SJSA1 (cell line): Measurements from ENCODE around the gene BGLAP. TPM values are rescaled to one million over a fixed set of nuclear protein-coding genes. Genes with fewer than 3 reads are reported as not detected.
A peak's percentile ranks its signal among the peaks of the same experiment; 100 is the strongest.
"Not testable (repeated sequence)": the region's sequence is repeated elsewhere in the genome, so short reads cannot be mapped to it uniquely, and the experiment has no call there.

Experiments
- DNase-seq, 2 experiments: peaks; one replicate each; pipeline ENCODE4 v3.0.0-alpha.2; 2015 to 2020; ENCODE audit warnings: low spot score in 2 of 2, low read depth in 1 of 2
- H3K27ac ChIP-seq: fragments of 250-450 bp; sonication (Bioruptor Pico); 2 replicates; pipeline ENCODE4 v1.5.1; 2020; ENCODE audit warnings: mild to moderate bottlenecking, moderate library complexity
- H3K27me3 ChIP-seq: fragments of 250-450 bp; sonication (Bioruptor Pico); replicated peaks from 2 replicates; pipeline ENCODE4 v1.5.1; 2020; ENCODE audit warnings: mild to moderate bottlenecking, moderate library complexity
- H3K36me3 ChIP-seq: fragments of 250-450 bp; sonication (Bioruptor Pico); 2 replicates; pipeline ENCODE4 v1.5.1; 2020; ENCODE audit warnings: mild to moderate bottlenecking
- H3K4me1 ChIP-seq: fragments of 250-450 bp; sonication (Bioruptor Pico); replicated peaks from 2 replicates; pipeline ENCODE4 v1.6.1; 2021; ENCODE audit warnings: mild to moderate bottlenecking
- H3K4me3 ChIP-seq: fragments of 250-450 bp; sonication (Bioruptor Pico); 2 replicates; pipeline ENCODE4 v1.5.1; 2020; ENCODE audit warnings: mild to moderate bottlenecking
- H3K9me3 ChIP-seq: fragments of 250-450 bp; sonication (Bioruptor Pico); replicated peaks from 2 replicates; pipeline ENCODE4 v1.5.1; 2020; ENCODE audit warnings: mild to moderate bottlenecking
- total RNA-seq: library from RNA; depleted of rRNA; stranded (reverse); fragments of >200 nt; shearing (Covaris generic); gene quantifications from 2 replicates; pipeline ENCODE4 v1.2.3, GENCODE V29; 2014

The BGLAP gene
- total RNA-seq, 1 experiment from 2014 or later: not detected

DNA sequence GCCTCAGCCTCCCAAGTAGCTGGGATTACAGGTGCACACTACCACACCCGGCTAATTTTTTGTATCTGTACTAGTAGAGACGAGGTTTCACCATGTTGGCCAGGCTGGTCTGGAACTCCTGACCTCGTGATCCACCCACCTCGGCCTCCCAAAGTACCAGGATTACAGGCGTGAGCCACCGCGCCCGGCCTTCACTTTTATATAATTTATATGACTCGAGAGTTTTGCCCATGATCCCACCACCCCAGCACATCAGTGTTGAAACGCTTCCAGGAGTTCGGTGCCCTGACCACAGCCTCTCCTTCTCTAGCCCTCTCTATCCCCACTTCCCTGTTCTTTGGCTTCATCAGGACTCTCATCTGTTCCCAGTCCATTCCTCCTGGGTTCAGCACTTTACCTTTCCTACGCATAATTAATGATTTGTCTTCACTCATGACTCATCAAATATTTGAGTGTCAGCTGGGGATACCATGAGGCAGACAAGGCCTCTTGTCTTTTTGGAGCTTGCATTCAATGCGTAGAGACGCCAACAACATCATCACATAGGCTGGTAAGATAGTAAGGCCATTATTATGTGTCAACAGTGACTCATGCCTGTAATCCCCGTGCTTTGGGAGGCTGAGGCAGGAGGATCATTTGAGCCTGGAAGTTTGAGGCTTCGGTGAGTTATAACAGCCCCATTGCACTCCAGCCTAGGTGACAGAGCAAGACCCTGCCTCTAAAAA, 27.8 kb upstream of the BGLAP start:
- no peak for DNase-seq
- peak overlapping the region; percentile 76 for H3K4me3 ChIP-seq
- H3K4me1 ChIP-seq: peaks cover 15% of the 10 kb centered on the region
- H3K9me3 ChIP-seq: no peaks in the 10 kb centered on the region
- H3K27me3 ChIP-seq: no peaks in the 10 kb centered on the region
- H3K36me3 ChIP-seq: peaks cover 47% of the 10 kb centered on the region
- H3K27ac ChIP-seq: peak overlapping the region; percentile 95; the same call in 1 of the 2 replicates

DNA sequence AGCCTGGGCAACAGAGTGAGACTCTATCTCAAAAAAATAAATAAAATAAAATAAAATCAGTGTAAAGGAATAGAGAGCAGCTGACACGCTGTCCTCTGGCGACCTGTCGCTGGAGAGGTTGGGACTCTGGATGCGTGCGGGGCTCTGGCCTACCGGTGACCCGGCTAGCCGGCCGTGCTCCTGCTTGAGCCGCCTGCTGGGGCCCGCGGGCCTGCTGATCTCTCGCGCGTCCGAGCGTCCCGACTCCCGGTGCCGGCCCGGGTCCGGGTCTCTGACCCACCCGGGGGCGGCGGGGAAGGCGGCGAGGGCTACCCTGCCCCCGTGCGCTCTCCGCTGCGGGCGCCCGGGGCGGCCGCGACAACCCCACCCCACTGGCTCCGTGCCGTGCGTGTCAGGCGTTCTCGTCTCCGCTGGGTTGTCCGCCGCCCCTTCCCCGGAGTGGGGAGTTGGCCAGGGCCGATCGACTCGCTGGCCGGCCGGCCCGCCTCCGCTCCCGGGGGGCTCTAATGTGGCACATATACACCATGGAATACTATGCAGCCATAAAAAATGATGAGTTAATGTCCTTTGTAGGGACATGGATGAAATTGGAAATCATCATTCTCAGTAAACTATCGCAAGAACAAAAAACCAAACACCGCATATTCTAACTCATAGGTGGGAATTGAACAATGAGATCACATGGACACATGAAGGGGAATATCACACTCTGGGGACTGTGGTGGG, 25.5 kb upstream of the BGLAP start:
- H3K9me3 ChIP-seq, DNase-seq, H3K4me3 ChIP-seq, H3K27me3 ChIP-seq, H3K27ac ChIP-seq: not testable (repeated sequence)
- peaks cover 40% of the 10 kb centered on the region for H3K36me3 ChIP-seq
- peaks cover 15% of the 10 kb centered on the region for H3K4me1 ChIP-seq

DNA sequence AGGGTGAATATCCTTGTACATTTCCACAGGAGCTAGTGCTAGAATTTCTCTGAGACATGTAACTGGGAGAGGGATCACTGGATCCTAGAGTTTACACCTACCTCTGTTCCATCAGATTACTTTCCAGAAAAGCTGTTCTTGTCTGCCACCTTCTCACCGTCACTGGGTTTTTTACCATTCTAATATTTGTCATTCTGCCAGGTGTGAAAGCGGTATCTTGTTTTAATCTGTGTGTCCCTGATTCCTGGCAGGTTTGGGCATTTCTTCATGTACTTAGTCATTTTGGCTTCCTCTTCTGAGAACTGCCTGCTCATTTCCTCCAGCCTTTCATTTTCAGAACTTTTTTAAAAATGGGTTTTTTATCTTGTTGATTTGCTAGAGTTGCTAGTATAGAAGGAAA, 24.1 kb upstream of the BGLAP start:
- Histone ChIP-seq H3K4me3 (no peak overlapping the region), H3K27me3 (no peaks in the 10 kb centered on the region), H3K9me3 (no peaks in the 10 kb centered on the region), H3K36me3 (peaks cover 39% of the 10 kb centered on the region), H3K4me1 (peaks cover 20% of the 10 kb centered on the region), H3K27ac (no peak overlapping the region)
- no peak for DNase-seq

DNA sequence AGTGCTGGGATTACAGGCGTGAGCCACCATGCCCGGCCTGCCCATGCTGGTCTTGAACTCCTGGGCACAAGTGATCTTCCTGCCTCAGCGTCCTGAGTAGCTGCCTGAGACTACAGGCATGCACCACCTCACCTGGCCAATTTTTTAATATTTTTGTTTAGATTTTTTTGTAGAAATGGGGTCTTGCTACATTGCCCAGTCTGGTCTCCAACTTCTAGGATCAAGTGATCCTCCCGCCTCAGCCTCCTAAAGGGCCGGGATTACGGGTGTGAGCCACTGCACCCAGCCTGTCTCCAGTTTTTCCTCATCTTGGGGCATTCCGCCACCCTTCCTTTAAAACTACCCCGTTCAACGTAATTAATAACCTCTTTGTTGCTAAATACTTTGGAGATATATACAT, 21.8 kb upstream of the BGLAP start:
- no peak for DNase-seq
- no peaks in the 10 kb centered on the region for H3K9me3 ChIP-seq
- peaks cover 16% of the 10 kb centered on the region for H3K4me1 ChIP-seq
- no peak overlapping the region for H3K4me3 ChIP-seq
- no peaks in the 10 kb centered on the region for H3K27me3 ChIP-seq
- no peak overlapping the region for H3K27ac ChIP-seq
- H3K36me3 ChIP-seq: peaks cover 31% of the 10 kb centered on the region

DNA sequence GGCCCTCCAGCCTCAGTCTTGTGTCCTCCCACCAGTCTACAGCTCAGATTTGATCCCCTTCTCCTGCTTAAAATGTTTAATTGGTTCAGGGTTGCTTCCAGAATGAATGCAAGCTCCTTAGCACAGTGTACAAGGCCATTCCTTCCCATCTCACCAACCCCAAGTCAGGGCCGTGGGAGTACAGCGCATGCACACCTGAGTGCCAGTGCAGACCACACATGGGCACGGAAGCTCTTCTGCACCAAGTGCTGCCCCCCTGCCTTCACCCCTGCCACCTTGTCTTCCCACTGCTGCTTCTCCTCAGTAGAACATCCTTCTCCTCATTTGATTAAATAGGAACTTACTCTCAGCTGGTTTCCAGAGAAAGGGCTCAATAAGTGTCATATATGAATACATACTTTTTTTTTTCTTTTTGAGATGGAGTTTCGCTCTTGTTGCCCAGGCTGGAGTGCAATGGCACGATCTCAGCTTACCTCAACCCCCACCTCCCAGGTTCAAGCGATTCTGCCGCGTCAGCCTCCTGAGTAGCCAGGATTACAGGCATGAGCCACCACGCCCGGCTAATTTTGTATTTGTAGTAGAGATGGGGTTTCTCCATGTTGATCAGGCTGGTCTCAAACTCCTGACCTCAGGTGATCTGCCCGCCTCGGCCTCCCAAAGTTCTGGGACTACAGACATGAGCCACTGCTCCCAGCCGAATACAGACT, 19.8 kb upstream of the BGLAP start:
- peaks cover 34% of the 10 kb centered on the region for H3K36me3 ChIP-seq

DNA sequence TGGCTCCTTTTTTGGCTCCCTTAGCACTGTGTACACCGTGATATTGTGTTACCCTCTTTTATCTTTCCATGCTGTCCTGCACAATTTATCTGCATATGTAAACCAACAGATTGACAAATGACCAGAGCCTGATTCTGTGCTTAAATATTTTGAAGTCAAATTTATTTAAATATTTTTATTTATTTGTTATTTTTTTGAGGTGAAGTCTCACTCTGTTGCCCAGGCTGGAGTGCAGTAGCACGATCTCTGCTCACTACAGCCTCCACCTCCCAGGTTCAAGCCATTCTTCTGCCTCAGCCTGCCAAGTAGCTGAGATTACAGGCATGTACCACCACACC, 16.3 kb upstream of the BGLAP start:
- H3K27ac ChIP-seq: no peak overlapping the region
- no peaks in the 10 kb centered on the region for H3K27me3 ChIP-seq
- H3K36me3 ChIP-seq: peaks cover 34% of the 10 kb centered on the region
- no peak overlapping the region for H3K4me3 ChIP-seq
- DNase-seq: no peak
- peaks cover 16% of the 10 kb centered on the region for H3K4me1 ChIP-seq
- no peaks in the 10 kb centered on the region for H3K9me3 ChIP-seq

More for the DNA sequence above, 19.8 kb upstream of the BGLAP start:
- DNase-seq: no peak
- no peaks in the 10 kb centered on the region for H3K27me3 ChIP-seq
- H3K9me3 ChIP-seq: no peaks in the 10 kb centered on the region
- peak overlapping the region; percentile 38; the same call in 1 of the 2 replicates for H3K27ac ChIP-seq
- H3K4me1 ChIP-seq: peaks cover 16% of the 10 kb centered on the region
- no peak overlapping the region for H3K4me3 ChIP-seq

DNA sequence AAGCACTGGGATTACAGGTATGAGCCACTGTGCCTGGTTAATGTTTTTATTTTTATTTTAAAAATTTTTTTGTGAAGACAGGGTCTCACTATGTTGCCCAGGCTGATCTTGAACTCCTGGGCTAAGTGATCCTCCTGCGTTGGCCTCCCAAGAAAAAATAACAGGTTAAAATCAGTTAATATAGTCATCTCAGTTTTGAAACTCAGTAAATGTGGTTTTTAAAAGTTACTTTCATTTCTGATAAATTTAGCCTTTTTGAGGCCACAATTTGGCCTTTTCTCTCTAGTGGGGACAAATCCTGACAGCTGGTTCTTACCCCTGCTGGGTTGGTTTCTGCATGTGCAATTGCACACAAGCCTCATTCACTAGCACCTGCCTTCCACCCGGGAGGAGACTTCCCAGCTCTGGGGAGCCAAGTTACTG, 15.9 kb upstream of the BGLAP start:
- H3K27me3 ChIP-seq: no peaks in the 10 kb centered on the region
- no peaks in the 10 kb centered on the region for H3K9me3 ChIP-seq
- no peak overlapping the region for H3K27ac ChIP-seq
- H3K4me1 ChIP-seq: peaks cover 16% of the 10 kb centered on the region
- no peak for DNase-seq
- H3K4me3 ChIP-seq: no peak overlapping the region
- H3K36me3 ChIP-seq: peaks cover 33% of the 10 kb centered on the region

DNA sequence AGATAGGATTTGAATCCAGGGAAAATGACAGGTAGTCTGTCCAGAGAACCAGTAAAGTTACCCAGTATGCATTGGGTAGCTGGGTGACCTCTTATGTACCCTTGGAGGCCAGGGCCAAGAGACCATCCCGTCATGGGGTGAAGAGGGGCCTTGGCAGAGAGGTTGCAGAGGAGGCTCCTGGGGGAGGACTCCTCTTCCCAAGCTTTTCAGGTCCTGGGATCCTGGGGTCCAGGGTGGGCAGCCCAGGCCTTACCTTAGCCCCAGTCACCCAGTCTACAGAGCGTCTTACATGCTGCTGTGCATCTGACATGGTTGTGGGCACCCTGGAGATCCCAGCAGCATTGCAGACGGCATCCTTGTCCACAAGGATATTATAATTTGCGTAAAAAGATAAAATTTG, 15.2 kb upstream of the BGLAP start:
- Histone ChIP-seq H3K27me3 (no peaks in the 10 kb centered on the region), H3K36me3 (peaks cover 29% of the 10 kb centered on the region), H3K4me3 (no peak overlapping the region)

DNA sequence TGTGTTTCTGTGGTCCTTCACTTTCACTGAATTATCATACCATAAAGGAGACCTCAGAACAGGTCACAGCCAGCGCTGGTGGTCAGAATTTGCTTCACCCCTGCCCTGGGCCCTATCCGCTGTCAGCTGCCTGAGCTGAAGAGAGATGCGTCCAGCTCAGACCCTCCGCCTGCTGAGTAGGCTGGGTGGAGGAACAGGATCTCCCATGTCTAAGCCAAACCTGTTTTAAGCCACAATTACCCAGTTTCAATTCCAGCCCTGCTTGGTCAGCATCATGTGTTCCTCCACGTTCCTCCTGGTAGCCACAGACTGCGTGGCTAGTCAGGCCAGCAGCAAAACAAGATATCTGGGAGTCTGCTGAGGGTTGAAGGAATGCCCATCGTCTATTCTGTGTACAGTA, 13.5 kb upstream of the BGLAP start:
- no peak overlapping the region for H3K4me3 ChIP-seq
- no peaks in the 10 kb centered on the region for H3K27me3 ChIP-seq
- H3K4me1 ChIP-seq: peaks cover 8% of the 10 kb centered on the region
- H3K27ac ChIP-seq: no peak overlapping the region
- no peak for DNase-seq
- H3K9me3 ChIP-seq: no peaks in the 10 kb centered on the region
- peaks cover 15% of the 10 kb centered on the region for H3K36me3 ChIP-seq

More for the DNA sequence above, 15.2 kb upstream of the BGLAP start:
- no peaks in the 10 kb centered on the region for H3K9me3 ChIP-seq
- H3K4me1 ChIP-seq: peaks cover 16% of the 10 kb centered on the region
- DNase-seq: no peak
- no peak overlapping the region for H3K27ac ChIP-seq

DNA sequence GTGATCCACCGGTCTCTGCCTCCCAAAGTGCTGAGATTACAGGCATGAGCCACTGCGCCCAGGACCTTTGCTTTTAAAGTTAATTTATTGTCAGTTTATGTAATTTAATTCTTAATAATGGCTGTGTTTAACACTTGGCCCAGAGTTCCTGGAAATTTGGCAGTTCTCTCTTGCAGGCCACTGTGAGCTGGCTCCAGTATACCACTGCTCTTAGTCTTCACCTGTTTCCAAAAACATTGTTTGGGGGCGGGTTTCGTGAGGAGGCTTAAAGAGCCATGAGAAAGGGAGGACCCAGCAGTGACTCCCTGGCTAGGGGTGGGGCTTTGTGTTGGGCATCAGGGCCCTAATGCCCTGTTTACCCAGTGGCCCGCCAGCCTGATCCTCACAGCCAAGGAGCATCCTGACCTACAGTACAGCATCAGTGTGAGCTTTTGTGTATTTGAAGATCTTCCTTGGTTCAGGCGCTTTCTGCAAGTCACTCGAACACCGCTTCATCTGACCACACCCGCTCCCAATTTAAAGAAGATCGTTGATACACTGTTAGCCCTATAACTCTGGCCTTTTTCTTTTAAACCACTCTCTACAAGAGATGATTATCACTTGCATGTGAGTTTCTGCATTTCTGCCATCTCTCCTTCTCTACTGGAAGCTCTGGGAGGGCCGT, 12.0 kb upstream of the BGLAP start:
- Histone ChIP-seq H3K27me3 (no peaks in the 10 kb centered on the region), H3K4me3 (no peak overlapping the region), H3K4me1 (peaks cover 13% of the 10 kb centered on the region), H3K9me3 (no peaks in the 10 kb centered on the region), H3K36me3 (peaks cover 17% of the 10 kb centered on the region), H3K27ac (no peak overlapping the region)
- DNase-seq: no peak

DNA sequence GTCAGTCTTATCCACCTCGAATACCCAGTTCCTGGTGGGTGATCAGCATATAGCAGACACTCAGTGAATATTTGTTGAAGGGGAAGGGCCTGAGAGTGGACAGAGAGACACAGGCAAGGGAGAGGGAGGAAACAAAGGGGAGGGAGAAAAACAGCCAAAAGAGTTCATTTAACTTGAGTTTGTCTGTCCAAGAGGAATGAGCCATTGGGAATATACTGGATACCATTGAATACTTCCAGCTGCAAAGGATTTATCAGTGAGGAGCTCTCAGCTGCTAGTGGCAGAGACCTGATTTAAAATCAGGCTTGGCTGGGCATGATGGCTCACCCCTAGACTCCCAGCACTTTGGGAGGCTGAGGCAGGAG, 11.5 kb upstream of the BGLAP start:
- Histone ChIP-seq H3K4me1 (peaks cover 13% of the 10 kb centered on the region), H3K9me3 (no peaks in the 10 kb centered on the region), H3K27me3 (no peaks in the 10 kb centered on the region), H3K4me3 (no peak overlapping the region), H3K27ac (no peak overlapping the region), H3K36me3 (peaks cover 17% of the 10 kb centered on the region)
- DNase-seq: no peak

DNA sequence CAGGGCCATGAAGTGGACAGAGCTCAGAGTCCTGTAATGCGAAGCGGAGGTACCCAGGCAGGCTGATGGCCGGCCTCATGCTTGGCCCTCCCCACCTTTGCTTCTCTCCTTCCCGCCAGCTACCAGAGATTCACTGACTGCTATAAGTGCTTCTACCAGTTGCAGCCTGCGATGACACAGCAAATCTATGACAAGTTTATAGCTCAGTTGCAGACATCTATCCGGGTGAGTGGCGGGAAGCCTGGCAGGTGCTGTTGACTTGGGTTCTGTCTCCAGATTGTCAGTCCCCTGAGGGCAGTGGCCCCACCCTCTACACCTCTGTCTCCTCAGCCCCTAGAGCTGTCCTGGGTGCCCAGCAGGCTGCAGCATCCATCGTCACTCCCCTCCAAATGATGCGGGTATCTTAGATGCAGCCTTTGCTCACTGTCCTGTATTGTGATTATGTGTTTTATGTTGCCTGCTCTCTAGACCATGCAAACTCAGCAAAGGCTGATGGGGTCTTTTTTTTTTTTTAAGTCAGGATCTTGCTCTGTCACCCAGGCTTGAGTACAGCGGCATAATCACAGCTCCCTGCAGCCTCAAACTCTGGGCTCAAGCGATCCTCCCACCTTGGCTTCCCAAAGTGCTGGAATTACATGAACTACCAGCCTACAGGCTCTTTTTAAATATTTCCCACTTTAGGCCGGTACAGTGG, 9.6 kb upstream of the BGLAP start:
- Histone ChIP-seq H3K27me3 (no peaks in the 10 kb centered on the region), H3K36me3 (peaks cover 21% of the 10 kb centered on the region), H3K4me1 (peaks cover 13% of the 10 kb centered on the region), H3K4me3 (no peak overlapping the region), H3K9me3 (no peaks in the 10 kb centered on the region), H3K27ac (no peak overlapping the region)
- DNase-seq: no peak

DNA sequence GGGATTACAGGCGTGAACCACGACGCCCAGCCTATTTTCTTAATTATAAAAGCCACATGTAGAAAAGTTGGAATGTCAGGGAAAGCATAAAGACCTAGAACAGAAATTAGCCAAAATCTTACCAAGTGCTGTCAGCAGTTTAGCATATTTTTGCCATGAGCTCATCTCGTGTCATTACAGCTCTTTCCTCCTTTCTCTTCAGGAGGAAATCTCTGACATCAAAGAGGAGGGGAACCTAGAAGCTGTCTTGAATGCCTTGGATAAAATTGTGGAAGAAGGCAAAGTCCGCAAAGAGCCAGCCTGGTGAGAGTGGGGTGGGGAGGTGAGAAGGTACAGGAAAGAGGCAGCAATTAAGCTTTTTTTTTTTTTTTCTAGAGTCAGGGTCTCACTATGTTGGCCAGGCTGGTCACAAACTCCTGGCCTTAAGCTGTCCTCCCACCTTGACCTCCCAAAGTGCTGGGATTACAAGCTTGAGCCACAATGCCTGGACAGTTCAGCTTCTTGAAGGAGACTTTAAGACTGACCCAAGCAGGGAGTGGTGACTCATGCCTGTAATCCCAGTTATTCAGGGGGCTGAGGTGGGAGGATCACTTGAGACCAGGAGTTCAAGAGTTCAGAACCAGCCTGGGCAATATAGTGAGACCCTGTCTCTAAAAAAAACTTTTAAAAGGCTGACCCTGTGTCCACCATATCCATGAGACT, 8.4 kb upstream of the BGLAP start:
- peak; percentile 75 to 89 for DNase-seq
- no peaks in the 10 kb centered on the region for H3K9me3 ChIP-seq
- no peak overlapping the region for H3K4me3 ChIP-seq
- H3K27ac ChIP-seq: peak overlapping the region; percentile 94
- H3K4me1 ChIP-seq: peaks cover 13% of the 10 kb centered on the region
- no peaks in the 10 kb centered on the region for H3K27me3 ChIP-seq
- H3K36me3 ChIP-seq: peaks cover 27% of the 10 kb centered on the region
